GM23338 (cell line): Measurements from ENCODE around the gene ATP1A3. TPM values are rescaled to one million over a fixed set of nuclear protein-coding genes. Genes with fewer than 3 reads are reported as not detected.

Experiments used
- ATAC-seq: fragments of 200-7000 bp; cut with Tn5 transposase; 3 replicates; pipeline ENCODE4 v1.9.1; 2020
- DNase-seq: peaks from one replicate; pipeline ENCODE4 v3.0.0-alpha.2; 2015; ENCODE audit warnings: low spot score
- H2AFZ ChIP-seq: fragments of 200-600 bp; sonication (generic); 2 replicates; pipeline ENCODE4 v1.8.0; 2016; ENCODE audit warnings: antibody characterized with exemption, mild to moderate bottlenecking, moderate library complexity
- H3F3A ChIP-seq: fragments of 200-600 bp; sonication (generic); replicated peaks from 2 replicates; pipeline ENCODE4 v1.8.0; 2017; ENCODE audit warnings: antibody characterized with exemption, mixed run types, low read depth
- H3K27ac ChIP-seq: fragments of 200-600 bp; sonication (generic); 2 replicates; pipeline ENCODE4 v1.6.1; 2016; ENCODE audit warnings: low read depth
- H3K27me3 ChIP-seq: fragments of 200-600 bp; sonication (generic); 2 replicates; pipeline ENCODE4 v1.8.0; 2016; ENCODE audit warnings: mild to moderate bottlenecking, mixed run types, moderate library complexity; ENCODE audit not compliant: insufficient read depth
- H3K36me3 ChIP-seq: fragments of 200-600 bp; sonication (generic); 2 replicates; pipeline ENCODE4 v1.8.0; 2016; ENCODE audit warnings: mild to moderate bottlenecking; ENCODE audit not compliant: insufficient read depth
- H3K4me1 ChIP-seq: fragments of 200-600 bp; sonication (generic); 2 replicates; pipeline ENCODE4 v1.8.0; 2016; ENCODE audit warnings: mild to moderate bottlenecking, moderate library complexity; ENCODE audit not compliant: insufficient read depth
- H3K4me2 ChIP-seq: fragments of 200-600 bp; sonication (generic); 2 replicates; pipeline ENCODE4 v1.7.1; 2017; ENCODE audit warnings: mixed run types
- H3K4me3 ChIP-seq: fragments of 200-600 bp; sonication (generic); 2 replicates; pipeline ENCODE4 v1.6.1; 2016; ENCODE audit warnings: mixed run types
- H3K79me2 ChIP-seq: fragments of 200-600 bp; sonication (generic); replicated peaks from 2 replicates; pipeline ENCODE4 v1.8.0; 2017; ENCODE audit warnings: mild to moderate bottlenecking; ENCODE audit not compliant: insufficient read depth
- H3K9me2 ChIP-seq: fragments of 200-600 bp; sonication (generic); 2 replicates; pipeline ENCODE4 v1.8.0; 2017; ENCODE audit not compliant: insufficient read depth
- H4K20me1 ChIP-seq: fragments of 200-600 bp; sonication (generic); replicated peaks from 2 replicates; pipeline ENCODE4 v1.8.0; 2017; ENCODE audit warnings: mild to moderate bottlenecking; ENCODE audit not compliant: insufficient read depth
- H3K27ac Mint-ChIP-seq: 2 replicates; pipeline ENCODE4 v1.8.0; 2020; ENCODE audit warnings: inconsistent platforms, mild to moderate bottlenecking, moderate library complexity, mixed read lengths
- H3K27me3 Mint-ChIP-seq: 3 replicates; pipeline ENCODE4 v1.8.0; 2022; ENCODE audit warnings: low read depth, mild to moderate bottlenecking, moderate library complexity, mixed read lengths, inconsistent platforms; ENCODE audit not compliant: insufficient read depth, poor library complexity
- H3K36me3 Mint-ChIP-seq: 3 replicates; pipeline ENCODE4 v1.8.0; 2021; ENCODE audit warnings: low read depth, mild to moderate bottlenecking, inconsistent platforms, moderate library complexity, mixed read lengths
- H3K4me1 Mint-ChIP-seq: 3 replicates; pipeline ENCODE4 v1.8.0; 2020; ENCODE audit warnings: mild to moderate bottlenecking, inconsistent platforms, mixed read lengths
- H3K4me3 Mint-ChIP-seq: 3 replicates; pipeline ENCODE4 v1.8.0; 2021; ENCODE audit warnings: moderate library complexity, mild to moderate bottlenecking, inconsistent platforms, mixed read lengths
- H3K9me3 Mint-ChIP-seq: 3 replicates; pipeline ENCODE4 v1.8.0; 2020; ENCODE audit warnings: moderate library complexity, mild to moderate bottlenecking, inconsistent platforms, mixed read lengths
- CREB1 ChIP-seq: fragments of 250-450 bp; sonication (Bioruptor Pico); IDR thresholded peaks from 2 replicates; pipeline ENCODE4 v1.5.0; 2020; ENCODE audit warnings: low read depth, mild to moderate bottlenecking, moderate library complexity
- ETS1 ChIP-seq: IDR thresholded peaks from 2 replicates; pipeline ENCODE4 v1.6.1; 2016; ENCODE audit warnings: antibody characterized with exemption
- EZH2 ChIP-seq: fragments of 200-600 bp; sonication (generic); IDR thresholded peaks from one replicate; pipeline ENCODE4 v1.8.0; 2017; ENCODE audit warnings: antibody characterized with exemption, mild to moderate bottlenecking, low read depth; ENCODE audit not compliant: unreplicated experiment
- EZH2phosphoT487 ChIP-seq: fragments of 200-600 bp; sonication (generic); IDR thresholded peaks from one replicate; pipeline ENCODE4 v1.8.1; 2018; ENCODE audit warnings: antibody characterized with exemption; ENCODE audit not compliant: unreplicated experiment
- JUNB ChIP-seq: IDR thresholded peaks from one replicate; pipeline ENCODE4 v1.6.1; 2016; ENCODE audit warnings: antibody characterized with exemption; ENCODE audit not compliant: unreplicated experiment
- NANOG ChIP-seq: IDR thresholded peaks from 2 replicates; pipeline ENCODE4 v1.6.1; 2016; ENCODE audit warnings: antibody characterized with exemption, borderline replicate concordance
- POLR2AphosphoS5 ChIP-seq: IDR thresholded peaks from 2 replicates; pipeline ENCODE4 v1.6.1; 2016; ENCODE audit warnings: antibody characterized with exemption, low read depth
- REST ChIP-seq: IDR thresholded peaks from one replicate; pipeline ENCODE4 v1.6.1; 2018; ENCODE audit warnings: antibody characterized with exemption; ENCODE audit not compliant: unreplicated experiment
- STAT1 ChIP-seq: IDR thresholded peaks from one replicate; pipeline ENCODE4 v1.6.1; 2016; ENCODE audit warnings: antibody characterized with exemption; ENCODE audit not compliant: unreplicated experiment
- ZNF114 ChIP-seq: fragments of 250-450 bp; sonication (Bioruptor Pico); IDR thresholded peaks from 2 replicates; pipeline ENCODE4 v1.5.0; 2020; ENCODE audit warnings: mild to moderate bottlenecking, moderate library complexity
- ZNF331 ChIP-seq: fragments of 250-450 bp; sonication (Bioruptor Pico); IDR thresholded peaks from 2 replicates; pipeline ENCODE4 v1.5.0; 2020; ENCODE audit warnings: low read depth, mild to moderate bottlenecking, moderate library complexity
- ZNF462 ChIP-seq: fragments of 250-450 bp; sonication (Bioruptor Pico); IDR thresholded peaks from 2 replicates; pipeline ENCODE4 v1.5.0; 2020; ENCODE audit warnings: mild to moderate bottlenecking, moderate library complexity
- polyA plus RNA-seq: library from polyadenylated mRNA; unstranded; fragments of >200 nt; fragmentation: Nextera tagmentation; extraction: Ambion mirVana; gene quantifications from 2 replicates; pipeline ENCODE4 v1.2.1, GENCODE V29; 2016
- total RNA-seq: library from RNA; depleted of rRNA; stranded (reverse); fragments of >200 nt; shearing (Covaris generic); gene quantifications from 2 replicates; pipeline ENCODE4 v1.2.3, GENCODE V29; 2014

ATP1A3 gene
- total and polyA plus RNA-seq, 2 experiments from 2014 or later, result 11.5 to 37.3 TPM

- TF ChIP-seq JUNB (no peak), POLR2AphosphoS5 (no peak), ZNF331 (CRISPR knock-in tag) (no peak), ZNF114 (CRISPR knock-in tag) (no peak), EZH2 (no peak), NANOG (no peak)
Measured at GRCh38 chr19:41941410-41942202, 52.4 kb downstream of the ATP1A3 start (continued).

- H3K36me3 ChIP-seq, result no peaks in the 10 kb centered on the region
- H3K79me2 ChIP-seq, result no peaks in the 10 kb centered on the region
- ATAC-seq (no peak; the same call in 2 of the 3 replicates), DNase-seq (no peak)
- H3K4me2 ChIP-seq, result peak overlapping the region; percentile 87
- H3K27ac ChIP-seq, result no peak overlapping the region
- 0 out of 2 replicates have a peak, but pooled peaks cover 4% of the 10 kb centered on the region for H4K20me1 ChIP-seq
- peak overlapping the region; percentile 94 for H2AFZ ChIP-seq
- H3K27ac Mint-ChIP-seq, result no peak overlapping the region
- H3K4me3 Mint-ChIP-seq, result peak overlapping the region; percentile 85
- H3K4me3 ChIP-seq, result peak overlapping the region; percentile 66
- peaks cover 8% of the 10 kb centered on the region; the same call in 1 of the 3 replicates for H3K9me3 Mint-ChIP-seq
- H3K4me1 ChIP-seq, result peaks cover 5% of the 10 kb centered on the region; the same call in 1 of the 2 replicates
- H3K4me1 Mint-ChIP-seq, result peaks cover 6% of the 10 kb centered on the region
- H3K27me3 ChIP-seq, result peaks cover 61% of the 10 kb centered on the region
- peaks cover 4% of the 10 kb centered on the region; the same call in 1 of the 2 replicates for H3F3A ChIP-seq
- H3K36me3 Mint-ChIP-seq, result peaks cover 3% of the 10 kb centered on the region; the same call in 1 of the 3 replicates
- H3K9me2 ChIP-seq, result no peaks in the 10 kb centered on the region
- H3K27me3 Mint-ChIP-seq, result peaks cover 32% of the 10 kb centered on the region
- TF ChIP-seq CREB1 (CRISPR knock-in tag) (no peak), REST (no peak), EZH2phosphoT487 (no peak), JUNB (no peak), EZH2 (no peak), ETS1 (no peak), ZNF114 (CRISPR knock-in tag) (no peak), POLR2AphosphoS5 (no peak), NANOG (no peak), ZNF462 (CRISPR knock-in tag) (no peak), STAT1 (no peak), ZNF331 (CRISPR knock-in tag) (no peak)
Measured at GRCh38 chr19:41940731-41941409, 53.2 kb downstream of the ATP1A3 start.
